Sigmoid colon (tissue), 4 donors: Measurements from ENCODE around the gene NOP14.

Source experiments
- EP300 ChIP-seq, 4 donors: sonication (generic); formaldehyde crosslinking; IDR thresholded peaks; one replicate each; pipeline ENCODE4 v1.6.1; 2017; ENCODE audit warnings: antibody characterized with exemption in 4 of 4
- TF ChIP-seq, protein P1 (sequence below), 4 experiments: fragments of 450-650 bp in 3 of 4; fragments of 200-600 bp in 1 of 4; IDR thresholded peaks; one replicate each; pipeline ENCODE4 v1.5.1; 2016 to 2019; ENCODE audit warnings: antibody characterized with exemption in 4 of 4, mild to moderate bottlenecking in 3 of 4, moderate library complexity in 2 of 4

DNA sequence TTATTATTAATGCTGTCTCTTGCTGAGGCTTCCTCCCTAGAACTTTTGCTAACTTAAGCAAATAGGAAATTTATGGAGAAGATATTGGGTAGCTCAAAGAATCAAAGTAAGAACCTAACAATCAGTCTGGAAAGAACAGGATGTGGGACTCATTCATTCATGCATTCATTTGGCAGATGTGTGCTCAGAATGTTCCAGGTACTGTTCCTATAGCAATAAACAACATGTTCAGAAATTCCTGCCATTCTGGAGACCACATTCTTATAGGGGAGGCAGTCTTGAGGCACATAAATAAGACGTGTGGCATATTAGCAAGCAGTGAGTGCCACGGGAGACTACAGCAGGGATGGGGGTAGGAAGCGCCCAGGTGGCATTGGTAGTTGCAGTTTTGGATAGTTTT is 5.2 kb upstream of the NOP14 start:
- TF ChIP-seq, protein P1, sequence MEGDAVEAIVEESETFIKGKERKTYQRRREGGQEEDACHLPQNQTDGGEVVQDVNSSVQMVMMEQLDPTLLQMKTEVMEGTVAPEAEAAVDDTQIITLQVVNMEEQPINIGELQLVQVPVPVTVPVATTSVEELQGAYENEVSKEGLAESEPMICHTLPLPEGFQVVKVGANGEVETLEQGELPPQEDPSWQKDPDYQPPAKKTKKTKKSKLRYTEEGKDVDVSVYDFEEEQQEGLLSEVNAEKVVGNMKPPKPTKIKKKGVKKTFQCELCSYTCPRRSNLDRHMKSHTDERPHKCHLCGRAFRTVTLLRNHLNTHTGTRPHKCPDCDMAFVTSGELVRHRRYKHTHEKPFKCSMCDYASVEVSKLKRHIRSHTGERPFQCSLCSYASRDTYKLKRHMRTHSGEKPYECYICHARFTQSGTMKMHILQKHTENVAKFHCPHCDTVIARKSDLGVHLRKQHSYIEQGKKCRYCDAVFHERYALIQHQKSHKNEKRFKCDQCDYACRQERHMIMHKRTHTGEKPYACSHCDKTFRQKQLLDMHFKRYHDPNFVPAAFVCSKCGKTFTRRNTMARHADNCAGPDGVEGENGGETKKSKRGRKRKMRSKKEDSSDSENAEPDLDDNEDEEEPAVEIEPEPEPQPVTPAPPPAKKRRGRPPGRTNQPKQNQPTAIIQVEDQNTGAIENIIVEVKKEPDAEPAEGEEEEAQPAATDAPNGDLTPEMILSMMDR (IDR thresholded peaks at IDR 0.05) = no peak
- TF ChIP-seq EP300 (IDR thresholded peaks at IDR 0.05) = no peak
